Ishikawa (cell line): ENCODE results near the gene GNAL.

Experiments used
- CEBPB ChIP-seq: IDR thresholded peaks from 2 replicates; pipeline ENCODE4 v1.6.1; 2012
- CREB1 ChIP-seq: IDR thresholded peaks from 2 replicates; pipeline ENCODE4 v1.6.1; 2012; ENCODE audit warnings: low read depth
- EGR1 ChIP-seq: IDR thresholded peaks from 2 replicates; pipeline ENCODE4 v1.6.1; 2012
- EP300 ChIP-seq: IDR thresholded peaks from 2 replicates; pipeline ENCODE4 v1.6.1; 2012; ENCODE audit warnings: borderline replicate concordance
- FOXM1 ChIP-seq: IDR thresholded peaks from 2 replicates; pipeline ENCODE4 v1.6.1; 2012; ENCODE audit warnings: low read depth, borderline replicate concordance
- MAX ChIP-seq: IDR thresholded peaks from 2 replicates; pipeline ENCODE4 v1.6.1; 2012
- NFIC ChIP-seq: IDR thresholded peaks from 2 replicates; pipeline ENCODE4 v1.6.1; 2012
- RAD21 ChIP-seq: IDR thresholded peaks from 2 replicates; pipeline ENCODE4 v1.6.1; 2012; ENCODE audit warnings: low read depth
- REST ChIP-seq: IDR thresholded peaks from 2 replicates; pipeline ENCODE4 v1.6.1; 2012; ENCODE audit warnings: low read depth, mild to moderate bottlenecking
- TAF1 ChIP-seq: IDR thresholded peaks from 2 replicates; pipeline ENCODE4 v1.6.1; 2012; ENCODE audit warnings: low read depth, mild to moderate bottlenecking
- TCF12 ChIP-seq: IDR thresholded peaks from 2 replicates; pipeline ENCODE4 v1.6.1; 2012; ENCODE audit warnings: low read depth
- TEAD4 ChIP-seq: IDR thresholded peaks from 2 replicates; pipeline ENCODE4 v1.6.1; 2012
- USF1 ChIP-seq: IDR thresholded peaks from 2 replicates; pipeline ENCODE4 v1.6.1; 2012
- YY1 ChIP-seq: IDR thresholded peaks from 2 replicates; pipeline ENCODE4 v1.6.1; 2012; ENCODE audit warnings: low read depth
- ZBTB7A ChIP-seq: IDR thresholded peaks from 2 replicates; pipeline ENCODE4 v1.6.1; 2012; ENCODE audit warnings: low read depth

Gene GNAL

GRCh38 chr18:11906926-11907874, 218.1 kb downstream of the GNAL start:
- no peak for TF ChIP-seq USF1
- no peak for TF ChIP-seq TEAD4
- no peak for TF ChIP-seq YY1
- no peak for TF ChIP-seq EP300
- TF ChIP-seq MAX, result no peak
- TF ChIP-seq TAF1, result no peak
- TF ChIP-seq TCF12, result no peak
- no peak for TF ChIP-seq ZBTB7A
- TF ChIP-seq CEBPB, result no peak
- no peak for TF ChIP-seq REST
- TF ChIP-seq FOXM1, result no peak
- TF ChIP-seq CREB1, result no peak
- no peak for TF ChIP-seq EGR1
- TF ChIP-seq RAD21, result no peak
- no peak for TF ChIP-seq NFIC

GRCh38 chr18:11908182-11909060, 219.4 kb downstream of the GNAL start, which contains the start of gene MPPE1:
MPPE1 (minus strand) TSS chr18:11908317; CDS start chr18:11897264, 11,053 bp downstream.
- 0 out of 2 replicates have a peak, but pooled peaks have one; percentile 19 for TF ChIP-seq YY1
- TF ChIP-seq REST, result no peak
- TF ChIP-seq USF1, result no peak
- no peak; the same call in 1 of the 2 replicates for TF ChIP-seq TEAD4
- peak; percentile 71; the same call in 1 of the 2 replicates for TF ChIP-seq TCF12
- no peak; the same call in 1 of the 2 replicates for TF ChIP-seq NFIC
- TF ChIP-seq CREB1, result no peak
- no peak for TF ChIP-seq CEBPB
- peak; percentile 84 for TF ChIP-seq TAF1
- peak; percentile 70; the same call in 1 of the 2 replicates for TF ChIP-seq MAX
- no peak for TF ChIP-seq RAD21
- no peak for TF ChIP-seq EGR1
- TF ChIP-seq ZBTB7A, result no peak; the same call in 1 of the 2 replicates
- no peak for TF ChIP-seq FOXM1
- TF ChIP-seq EP300, result no peak

- TF ChIP-seq CREB1 (no peak), RAD21 (no peak)
Observed at GRCh38 chr18:11909061-11909455, 220.0 kb downstream of the GNAL start.

GRCh38 chr18:11909591-11910026, 220.5 kb downstream of the GNAL start:
- TF ChIP-seq TCF12 (no peak), RAD21 (no peak), CEBPB (no peak), REST (no peak), TEAD4 (no peak), YY1 (no peak), ZBTB7A (no peak), CREB1 (no peak), MAX (no peak)
